T follicular helper cell (primary cell): Measurements from ENCODE around the gene GPR63.
"Not testable (repeated sequence)": the region's sequence is repeated elsewhere in the genome, so short reads cannot be mapped to it uniquely, and the experiment has no call there.

Experiments used
- DNase-seq: peaks from one replicate; pipeline ENCODE4 v3.0.0-alpha.2; 2020; ENCODE audit warnings: low read depth
- total RNA-seq, 2 experiments: gene quantifications; one replicate each; lab custom pipeline; 2026; lab: John Stamatoyannopoulos, UW

GPR63 gene, protein sequence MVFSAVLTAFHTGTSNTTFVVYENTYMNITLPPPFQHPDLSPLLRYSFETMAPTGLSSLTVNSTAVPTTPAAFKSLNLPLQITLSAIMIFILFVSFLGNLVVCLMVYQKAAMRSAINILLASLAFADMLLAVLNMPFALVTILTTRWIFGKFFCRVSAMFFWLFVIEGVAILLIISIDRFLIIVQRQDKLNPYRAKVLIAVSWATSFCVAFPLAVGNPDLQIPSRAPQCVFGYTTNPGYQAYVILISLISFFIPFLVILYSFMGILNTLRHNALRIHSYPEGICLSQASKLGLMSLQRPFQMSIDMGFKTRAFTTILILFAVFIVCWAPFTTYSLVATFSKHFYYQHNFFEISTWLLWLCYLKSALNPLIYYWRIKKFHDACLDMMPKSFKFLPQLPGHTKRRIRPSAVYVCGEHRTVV
- total RNA-seq: 3.5 to 5.6 reads per million in 2 experiments

DNA sequence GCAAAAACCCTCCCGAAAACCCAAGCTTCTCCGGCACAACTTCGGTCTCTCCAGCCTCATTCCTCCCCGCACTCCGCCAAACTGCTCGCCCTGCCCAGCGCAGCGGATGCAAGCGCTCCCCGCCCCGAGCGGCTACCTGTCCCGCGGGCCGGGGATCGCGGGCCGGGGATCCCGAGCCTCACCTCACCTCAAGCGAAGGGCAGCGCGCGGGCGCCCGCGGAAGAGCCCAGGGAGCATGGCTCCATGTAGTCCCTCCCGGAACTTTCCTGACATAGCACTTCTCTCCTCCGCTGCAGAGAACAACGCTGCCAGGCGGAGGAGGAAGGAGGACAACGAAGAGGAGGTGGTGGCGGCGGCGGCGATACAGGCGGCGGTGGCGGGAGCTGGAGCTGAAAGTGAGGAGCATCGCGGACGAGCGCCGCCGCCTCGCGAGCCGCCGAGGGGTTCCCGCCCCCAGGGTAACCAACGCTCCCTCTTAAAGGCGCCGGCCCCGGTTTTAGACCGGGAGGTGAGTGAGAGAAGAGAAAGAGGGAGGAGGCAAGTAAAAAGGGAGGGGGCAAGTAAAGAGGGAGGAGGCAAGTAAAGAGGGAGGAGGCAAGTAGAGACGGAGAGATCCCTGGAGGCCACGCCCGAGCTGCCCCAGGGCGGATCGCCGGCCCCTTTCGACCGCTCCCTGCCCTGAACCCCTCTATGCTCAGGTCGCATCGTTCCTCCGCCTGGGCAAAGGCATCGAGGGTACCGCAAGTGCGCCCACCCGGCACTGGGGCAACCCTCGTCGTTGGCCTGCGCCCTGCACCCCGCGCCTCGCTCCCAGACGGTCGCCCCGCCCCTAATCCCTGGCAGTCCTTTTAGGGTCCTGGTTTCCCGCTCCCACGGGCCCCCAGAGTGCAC lies at the start of gene GPR63:
GPR63 (minus strand) TSS at position 397 of the 891 bp plus-strand sequence. CDS start 37,746 bp downstream, outside the sequence.
- DNase-seq: peak; percentile 46

DNA sequence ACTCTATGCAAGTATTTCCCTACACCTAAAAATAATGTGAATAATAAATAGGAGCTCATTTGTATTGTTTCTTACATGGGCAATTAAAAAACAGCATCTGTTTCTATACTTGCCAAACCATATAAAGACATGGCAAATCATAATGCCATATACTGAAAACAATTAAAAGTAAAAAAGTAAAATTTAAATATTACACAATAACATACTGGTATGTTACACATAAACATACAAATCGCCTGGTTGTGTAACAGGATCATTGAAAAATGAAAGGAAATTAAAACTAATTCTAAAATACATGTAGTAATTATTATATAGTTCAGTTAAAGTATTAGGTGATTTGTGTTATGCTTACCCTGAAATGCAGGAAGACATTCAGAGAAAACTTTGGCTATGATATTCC lies 49.2 kb upstream of the GPR63 start:
- DNase-seq: no peak

DNA sequence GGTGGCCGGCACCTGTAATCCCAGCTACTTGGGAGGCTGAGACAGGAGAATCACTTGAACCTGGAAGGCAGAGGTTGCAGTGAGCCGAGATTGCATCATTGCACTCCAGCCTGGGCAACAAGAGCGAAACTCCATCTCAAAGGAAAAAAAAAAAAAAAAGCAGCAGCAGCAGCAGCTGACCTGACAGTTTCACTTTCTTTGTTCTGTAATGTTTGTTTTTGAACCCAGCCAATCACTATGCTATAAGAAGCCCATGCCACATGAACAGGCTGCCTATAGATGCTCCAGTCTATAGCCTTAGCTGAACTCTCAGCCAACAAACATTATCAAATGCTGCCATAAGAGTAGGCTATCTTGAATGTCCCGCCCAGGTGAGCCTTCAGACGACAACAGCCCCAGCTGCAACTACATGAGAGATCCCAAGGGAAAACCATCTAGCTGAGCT lies 47.9 kb upstream of the GPR63 start:
- DNase-seq: not testable (repeated sequence)

DNA sequence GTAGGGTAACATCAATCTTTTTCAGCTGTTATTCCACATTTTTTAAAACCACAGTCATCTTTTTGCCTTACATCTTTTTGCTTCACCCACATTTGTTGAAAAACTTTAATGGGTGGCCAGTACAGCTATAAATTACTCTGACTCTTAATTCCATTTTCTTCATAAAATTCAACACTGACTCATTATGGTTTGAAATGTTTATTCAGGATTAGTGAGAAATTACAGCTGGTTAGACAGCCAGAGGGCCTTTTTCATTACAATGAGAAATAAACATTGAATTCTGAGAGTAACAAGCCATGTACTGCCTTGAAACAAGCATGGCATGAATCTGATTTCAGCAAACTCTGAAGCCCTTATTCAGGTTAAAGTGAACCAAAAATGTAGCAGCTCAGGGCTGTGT lies 40.9 kb upstream of the GPR63 start:
- no peak for DNase-seq

DNA sequence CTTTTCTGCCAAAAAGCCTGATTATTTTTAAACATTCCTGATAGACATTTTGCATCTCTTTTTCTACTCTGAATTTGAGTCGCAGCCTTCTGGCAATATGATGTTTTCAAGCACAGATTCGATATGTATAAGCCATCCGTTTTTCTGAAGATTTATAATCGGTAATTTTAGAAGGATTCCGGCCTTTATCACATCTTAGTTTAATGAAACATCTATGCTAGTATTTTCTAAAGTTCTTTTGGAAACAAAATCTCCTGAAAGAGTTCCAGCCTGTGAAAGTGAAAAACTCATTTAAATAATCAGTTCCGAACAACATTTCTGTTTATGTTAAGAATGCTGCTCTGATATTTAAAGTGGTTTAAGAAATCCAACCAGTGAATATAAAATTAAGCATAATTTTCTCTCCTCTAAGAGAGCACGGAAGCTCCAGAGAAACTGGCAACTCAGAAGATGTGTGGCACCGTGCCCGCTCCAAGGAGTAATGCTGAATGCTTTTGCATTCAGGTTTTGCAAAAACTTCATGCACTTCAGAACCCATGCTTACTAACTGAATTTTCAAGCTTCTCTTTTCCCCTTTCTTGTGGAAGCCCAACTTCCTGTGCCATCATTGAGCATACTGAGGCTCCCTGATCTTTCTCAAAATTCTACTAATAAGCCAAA lies 39.7 kb upstream of the GPR63 start:
- no peak for DNase-seq

DNA sequence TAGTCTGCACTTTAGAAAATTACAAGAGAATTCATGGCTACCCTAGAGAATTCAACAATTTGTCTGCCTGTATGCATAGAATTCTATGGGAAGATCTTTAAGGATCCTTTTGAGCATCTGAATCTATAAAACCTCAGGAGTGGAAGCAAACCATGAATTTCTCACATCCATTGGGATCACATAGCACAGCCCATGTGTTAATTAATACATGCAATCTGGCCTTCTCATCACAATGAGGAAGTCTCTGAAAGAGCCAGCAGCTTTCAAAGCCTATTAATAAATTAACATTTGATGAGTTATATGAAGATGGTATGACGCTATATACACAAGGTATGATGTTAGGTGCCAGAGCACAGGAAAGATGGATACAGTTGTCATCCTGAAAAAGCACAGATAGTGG lies 35.7 kb upstream of the GPR63 start:
- DNase-seq: no peak

DNA sequence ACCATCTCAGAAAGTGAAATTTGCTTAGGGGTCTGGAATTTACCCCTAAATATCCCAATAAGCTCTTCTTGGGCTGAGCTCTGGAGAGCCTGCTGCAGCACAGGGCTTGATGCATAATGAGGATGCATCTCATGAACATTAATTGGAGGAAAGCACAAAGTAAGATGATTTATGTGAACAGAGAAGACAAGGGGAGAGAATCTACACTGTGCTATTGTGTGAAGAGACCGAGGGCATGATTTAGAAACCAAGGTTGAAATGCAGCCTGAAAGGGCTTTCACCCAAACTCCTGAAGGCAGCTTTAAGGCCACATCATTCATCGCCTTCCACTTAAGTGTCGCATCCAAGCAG lies 27.8 kb upstream of the GPR63 start:
- no peak for DNase-seq

DNA sequence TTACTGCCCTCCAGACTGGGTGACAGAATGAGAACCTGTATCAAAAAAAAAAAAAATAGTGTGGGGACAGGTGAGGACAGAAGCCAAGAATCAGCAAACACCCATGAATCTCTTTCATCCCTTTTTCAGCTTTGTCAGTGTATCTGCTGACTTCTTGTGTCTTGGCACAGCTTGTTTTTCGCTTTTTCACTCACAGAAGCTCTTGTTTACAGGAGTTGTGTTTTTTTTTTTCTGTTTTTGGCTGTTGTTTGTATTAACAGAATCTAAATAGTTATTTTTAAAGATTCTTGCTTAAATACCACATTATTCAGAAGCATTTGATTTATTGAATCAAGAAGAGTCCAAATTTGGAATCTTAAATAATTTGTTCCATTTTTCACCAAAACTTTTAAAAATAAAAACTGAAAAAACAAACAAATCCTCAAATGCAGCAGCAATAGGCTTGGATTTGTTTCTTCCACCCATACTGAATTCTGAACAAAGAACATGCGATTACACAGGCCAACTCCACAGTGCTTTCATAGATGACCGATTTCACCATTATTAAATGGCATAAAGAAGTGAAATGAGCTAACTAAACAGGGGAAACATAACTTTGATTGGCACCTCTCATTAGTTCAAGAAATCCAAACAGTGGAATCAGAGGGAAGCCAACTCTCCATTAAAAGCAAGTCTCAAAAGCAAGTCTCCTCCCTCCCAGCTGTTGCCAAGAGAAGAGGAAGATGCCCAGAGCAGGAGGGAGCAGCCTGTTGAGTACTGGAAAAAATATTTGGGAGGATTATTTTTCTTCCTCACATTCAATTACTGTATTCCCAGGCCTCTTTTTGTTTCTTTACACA lies 27.2 kb upstream of the GPR63 start:
- no peak for DNase-seq

DNA sequence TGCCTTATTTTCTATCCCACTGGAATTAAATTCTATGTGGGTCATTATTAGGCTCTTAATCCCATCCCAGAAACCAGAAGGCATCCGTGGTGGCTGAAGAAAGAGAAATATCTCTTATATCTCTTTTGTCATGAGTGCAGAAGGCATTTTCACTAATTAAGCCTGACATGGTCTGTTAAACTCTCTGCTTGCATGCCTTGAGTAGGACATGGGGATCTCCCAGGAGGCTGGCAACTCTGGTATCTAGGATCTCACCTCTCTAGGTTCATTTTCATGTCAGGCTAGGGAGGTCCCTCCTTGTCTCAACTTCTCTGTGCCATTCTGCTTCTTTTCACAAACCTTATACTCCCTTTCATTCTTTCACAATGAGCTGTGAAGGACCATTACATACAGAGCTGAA lies 25.3 kb upstream of the GPR63 start:
- no peak for DNase-seq

DNA sequence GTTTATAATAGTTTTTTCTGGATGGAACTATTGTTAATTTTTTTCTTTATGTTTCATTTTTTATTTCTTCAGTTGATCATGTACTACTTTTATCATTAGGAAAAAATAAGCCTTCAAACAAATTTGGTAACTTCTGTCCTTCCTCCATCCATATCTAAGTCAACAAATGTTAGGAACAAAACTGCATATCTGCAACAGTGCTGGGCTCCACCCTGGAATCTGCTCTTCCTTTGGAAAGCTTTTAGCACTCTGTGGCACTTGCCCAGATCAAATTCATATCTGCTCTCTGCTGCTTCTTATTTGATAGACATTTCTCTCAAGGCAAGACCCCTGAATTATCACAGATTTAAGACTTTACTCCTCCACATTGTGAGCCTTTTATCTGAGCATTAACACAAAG lies 24.3 kb upstream of the GPR63 start:
- DNase-seq: no peak

DNA sequence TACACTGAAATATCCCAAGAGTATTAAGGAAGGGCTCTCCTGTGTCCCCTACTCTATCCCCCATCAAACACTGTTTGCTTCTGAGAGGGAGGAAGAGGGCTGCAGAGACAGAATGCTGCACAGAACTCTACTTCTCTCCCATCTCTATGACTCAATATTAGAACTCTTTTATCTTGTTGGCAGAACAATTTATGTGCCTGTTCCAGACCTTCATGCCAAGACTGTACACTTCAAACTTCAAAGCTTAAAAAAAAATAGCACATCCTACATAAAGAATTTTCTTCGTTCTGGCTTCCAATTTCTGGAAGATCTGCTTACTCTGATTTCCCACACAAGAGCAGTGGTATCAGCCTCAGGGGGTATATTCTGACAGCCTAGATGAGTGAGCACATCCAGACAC lies 19.6 kb upstream of the GPR63 start:
- no peak for DNase-seq

DNA sequence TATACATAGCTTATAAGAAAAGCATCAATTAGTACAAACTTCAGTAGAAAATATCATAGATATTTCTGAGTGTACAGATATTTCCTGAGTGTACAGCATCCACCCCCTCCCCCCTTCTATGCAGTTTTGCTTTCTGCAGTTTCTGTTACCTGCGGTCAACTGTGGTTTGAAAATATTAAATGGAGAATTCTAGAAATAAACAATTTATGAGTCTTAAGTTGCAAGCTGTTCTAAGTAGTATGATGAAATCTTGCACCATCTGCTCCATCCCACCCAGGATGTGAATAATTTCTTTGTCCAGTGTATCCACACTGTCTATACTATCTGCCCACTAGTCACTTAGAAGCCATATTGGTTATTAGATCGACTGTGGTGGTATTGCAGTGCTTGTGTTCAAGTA lies 15.8 kb upstream of the GPR63 start:
- DNase-seq: no peak

DNA sequence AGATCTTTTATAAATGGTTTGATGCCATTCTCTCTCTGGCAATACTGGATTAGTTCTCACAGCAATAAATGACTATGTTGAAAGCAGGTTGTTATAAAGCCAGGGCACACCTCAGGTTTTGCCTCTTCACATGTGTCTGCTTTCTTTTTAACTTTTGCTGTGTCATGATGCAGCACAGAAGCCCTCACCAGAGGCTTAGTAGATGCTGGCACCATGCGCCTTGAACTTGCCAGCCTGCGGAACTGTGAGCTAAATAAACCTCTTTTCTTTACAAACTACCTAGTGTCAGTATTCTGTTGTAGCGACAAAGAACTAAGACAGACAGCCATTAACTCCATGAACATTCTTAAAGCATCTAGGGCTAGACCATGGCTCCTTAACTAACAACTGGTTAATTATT lies 15.3 kb upstream of the GPR63 start:
- no peak for DNase-seq

DNA sequence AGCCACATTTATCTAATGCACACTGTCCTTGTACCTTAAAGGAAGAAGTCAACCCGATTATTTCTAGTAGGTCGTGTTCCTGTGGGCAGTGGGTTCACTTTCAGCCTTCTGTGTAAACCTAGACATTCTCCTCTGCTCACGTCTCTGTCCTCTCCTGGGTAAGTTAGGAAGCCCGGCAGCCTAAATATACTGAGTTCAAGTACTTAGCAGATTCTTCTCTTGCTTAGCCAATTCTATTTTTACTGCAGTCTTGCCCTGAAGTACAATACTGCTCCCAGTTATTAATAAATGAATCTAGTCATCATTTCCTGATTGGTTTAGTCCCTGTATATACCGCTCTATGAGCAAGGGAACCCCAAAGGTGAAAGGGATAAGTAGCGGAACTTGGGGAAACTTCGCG lies 14.6 kb upstream of the GPR63 start:
- no peak for DNase-seq

DNA sequence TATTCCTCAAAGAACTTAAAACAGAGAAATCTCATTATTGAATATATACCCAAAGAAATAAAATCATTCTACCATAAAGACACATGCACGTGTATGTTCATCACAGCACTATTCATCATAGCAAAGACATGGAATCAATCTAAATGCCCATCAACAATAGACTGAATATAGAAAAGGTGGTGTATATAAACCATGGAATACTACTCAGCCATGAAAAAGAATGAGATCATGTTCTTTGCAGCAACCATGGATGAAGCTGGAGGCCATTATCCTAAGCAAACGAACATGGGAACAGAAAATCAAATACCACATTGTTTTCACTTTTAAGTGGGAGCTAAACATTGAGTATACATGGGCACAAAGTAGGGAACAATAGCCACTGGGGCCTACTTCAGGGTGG lies 12.3 kb upstream of the GPR63 start:
- DNase-seq: no peak

DNA sequence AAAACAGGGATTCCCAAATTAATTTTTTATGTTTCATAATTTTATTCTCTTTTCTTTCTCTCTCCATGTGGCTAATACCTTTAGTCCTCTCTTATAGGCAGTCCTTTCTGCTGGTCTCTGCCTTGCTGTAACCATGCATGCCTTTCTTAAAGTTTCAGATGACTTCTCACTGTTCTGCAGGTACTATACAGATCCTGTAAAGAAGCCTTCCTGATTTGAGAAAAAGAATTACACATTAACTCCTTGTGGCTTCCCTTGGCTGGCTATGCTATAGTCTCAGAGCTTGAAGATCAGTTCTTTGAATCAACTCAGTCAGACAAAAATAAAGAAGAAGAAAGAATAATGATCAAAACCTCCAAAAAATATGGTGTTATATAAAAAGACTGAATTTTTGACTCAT lies 7.3 kb upstream of the GPR63 start:
- DNase-seq: no peak

DNA sequence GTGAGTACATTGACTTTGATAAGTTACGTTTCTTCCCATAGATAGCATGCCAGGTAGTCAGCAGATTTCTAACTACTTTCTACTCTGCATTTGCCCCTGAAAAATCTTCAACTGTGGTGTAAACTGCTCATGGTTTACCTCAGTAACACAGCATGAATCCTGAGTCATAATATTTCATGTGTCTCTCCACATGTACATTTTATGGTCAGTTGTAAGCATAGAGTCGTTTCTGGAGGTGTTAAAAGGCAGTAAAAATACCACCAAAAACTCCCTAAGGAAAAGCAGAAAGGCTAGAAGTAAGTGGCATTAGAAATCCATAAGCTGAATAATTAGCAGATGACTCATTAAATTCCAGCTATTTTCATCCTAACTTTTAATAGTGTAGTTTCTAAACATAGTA lies 4.1 kb upstream of the GPR63 start:
- no peak for DNase-seq

DNA sequence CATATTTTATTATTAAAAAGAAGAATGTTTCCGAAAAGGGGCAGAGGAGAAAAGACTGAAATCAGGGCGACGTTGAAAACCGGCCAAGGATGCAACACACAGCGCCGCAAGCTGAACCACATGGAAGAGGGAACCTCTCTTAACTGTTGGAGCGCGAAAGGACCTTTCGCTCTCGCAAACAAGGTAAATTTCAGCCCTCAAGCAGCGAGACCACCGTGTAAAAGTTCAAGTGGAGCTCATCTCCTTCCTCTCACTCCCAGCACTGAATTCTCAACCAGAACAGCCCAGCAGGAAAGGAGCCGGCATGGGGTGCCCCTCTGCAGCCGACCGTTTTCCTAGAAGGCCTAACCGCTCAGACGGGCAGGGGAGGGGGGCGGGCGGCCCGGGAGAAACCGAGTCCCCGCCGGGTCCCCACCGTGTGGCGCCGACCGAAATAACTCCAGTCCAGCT lies 621 bp downstream of the GPR63 start:
- no peak for DNase-seq

DNA sequence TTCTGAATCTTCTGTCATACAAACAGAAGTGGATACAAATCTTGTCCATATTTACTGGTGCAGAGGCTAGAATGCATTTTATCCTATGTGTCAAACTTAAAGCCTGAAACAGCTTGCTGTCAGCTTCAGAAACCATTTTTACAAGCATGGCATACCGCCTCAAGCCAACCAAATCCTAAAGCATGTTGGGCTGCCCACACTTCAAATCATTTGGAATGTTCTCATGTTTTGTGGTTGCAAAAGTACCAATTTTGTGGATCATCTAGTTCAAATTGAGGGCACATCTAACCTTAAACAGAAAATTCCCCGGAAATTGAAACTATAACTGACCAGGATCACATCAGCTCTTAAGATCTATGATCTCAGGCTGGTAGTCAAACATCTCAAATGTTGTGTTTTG lies 3.2 kb downstream of the GPR63 start:
- DNase-seq: no peak

DNA sequence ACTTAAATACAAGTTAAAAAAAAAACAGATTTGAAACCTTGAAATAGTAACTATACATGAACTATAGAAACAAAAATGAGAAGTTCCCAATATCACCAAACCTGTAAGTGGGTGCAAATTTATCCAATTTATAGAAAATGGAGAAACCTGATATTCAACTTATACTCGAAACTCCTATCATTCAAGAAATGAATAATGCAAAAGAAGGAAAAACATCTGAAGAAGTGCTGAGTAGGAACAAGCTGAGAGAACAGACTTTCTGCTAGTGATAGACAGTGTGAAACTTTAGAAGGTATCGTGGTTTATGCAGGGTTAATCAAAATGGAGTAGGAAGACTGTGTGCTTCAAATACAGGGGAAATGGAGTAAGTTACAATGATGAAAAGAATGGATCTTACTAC lies 4.5 kb downstream of the GPR63 start:
- no peak for DNase-seq

DNA sequence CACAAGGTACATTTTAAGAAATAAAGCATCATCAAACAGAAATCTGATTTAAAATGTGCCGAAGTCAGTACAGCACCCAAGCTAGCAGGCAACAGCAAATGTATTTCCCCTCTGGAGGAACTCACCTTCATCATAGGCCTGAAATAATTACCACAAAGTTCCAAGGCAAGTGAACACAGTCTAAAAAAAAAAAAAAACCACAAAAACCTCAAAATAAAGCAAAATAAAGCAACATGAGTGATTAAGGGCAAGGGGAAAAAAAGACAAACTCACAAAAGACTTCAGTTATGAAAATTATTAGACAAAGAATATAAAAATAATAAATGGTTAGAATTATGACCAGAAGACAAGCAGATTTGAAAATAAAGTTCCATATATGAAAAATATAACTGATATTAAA lies 10.4 kb downstream of the GPR63 start:
- DNase-seq: no peak

DNA sequence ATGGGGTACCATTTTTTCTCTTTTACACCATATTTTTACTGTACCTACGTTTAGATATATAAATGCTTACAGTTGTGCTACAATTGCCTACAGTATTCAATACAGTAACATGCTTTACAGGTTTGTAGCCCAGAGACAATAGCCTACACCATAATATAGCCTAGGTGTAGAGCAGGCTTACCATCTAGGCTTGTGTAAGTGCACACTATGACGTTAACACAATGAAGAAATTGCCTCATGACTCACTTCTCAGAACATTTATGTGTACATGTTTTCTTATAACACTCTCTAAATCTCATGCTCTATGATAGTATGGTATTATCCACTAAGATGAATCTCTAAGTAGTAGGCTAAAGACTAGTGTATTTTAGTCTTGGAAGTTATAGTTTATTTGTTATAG lies 13.5 kb downstream of the GPR63 start:
- DNase-seq: no peak
